Measurements from ENCODE around the gene ATPAF2. TPM values are rescaled to one million over a fixed set of nuclear protein-coding genes. Genes with fewer than 3 reads are reported as not detected.

ATPAF2 gene
- total RNA-seq, 1 experiment from 2014 or later = 40.5 TPM

GRCh38 chr17:17990282-17990681 is 48.7 kb downstream of the ATPAF2 start:
- peak overlapping the region; percentile 0; the same call in 1 of the 2 replicates for H3K4me3 ChIP-seq (ENCODE audit: low read length)
- peak overlapping the region; percentile 50 for H3K4me2 ChIP-seq (ENCODE audit: low read length)
- H3K36me3 ChIP-seq (ENCODE audit: low read depth, low read length) = no peaks in the 10 kb centered on the region
- peak overlapping the region; percentile 43 for H2AFZ ChIP-seq (ENCODE audit: low read length)
- no peak for TF ChIP-seq CTCF (conservative IDR thresholded peaks at IDR 0.05; ENCODE audit: low read depth, low read length)
- TF ChIP-seq EZH2 (IDR thresholded peaks at IDR 0.05; ENCODE audit: low read length, unreplicated experiment) = no peak
- no peak for TF ChIP-seq EZH2phosphoT487 (IDR thresholded peaks at IDR 0.05; ENCODE audit: borderline replicate concordance, low read length)
- no peaks in the 10 kb centered on the region for H3K27me3 ChIP-seq (ENCODE audit: low read length)
- intact Hi-C loops (cut with micrococcal nuclease) = loop anchor here (5.0 kb wide), 1 partner anchor 42 kb away; no protein-coding TSS in a partner anchor
- no TSS peak for BruUV-seq (replicated peaks)
- H3K9me3 ChIP-seq (ENCODE audit: low read length) = no peaks in the 10 kb centered on the region
- H3K27ac ChIP-seq (ENCODE audit: low read length) = peak overlapping the region; percentile 94
- H3F3A ChIP-seq (ENCODE audit: low read length, unreplicated experiment) = no peaks in the 10 kb centered on the region
- peak overlapping the region; percentile 65 for H3K9ac ChIP-seq (ENCODE audit: low read length)
- ChIA-PET POLR2A (ENCODE audit: unreplicated experiment) (interaction anchor here (0.7 kb wide), 1 partner anchor 10 kb away, joined by 6 read pairs; no protein-coding TSS in a partner anchor), CTCF (no interaction called here)
- ATAC-seq (peak; percentile 53), DNase-seq (peak; percentile 88)
- no peaks in the 10 kb centered on the region for H4K20me1 ChIP-seq (ENCODE audit: low read length)
- H3K9me2 ChIP-seq (replicated peaks; ENCODE audit: low read length) = no peaks in the 10 kb centered on the region
- no peaks in the 10 kb centered on the region for H3K79me2 ChIP-seq (ENCODE audit: low read length)
- peaks cover 23% of the 10 kb centered on the region for H3K4me1 ChIP-seq (ENCODE audit: insufficient read depth, low read length)

DNA sequence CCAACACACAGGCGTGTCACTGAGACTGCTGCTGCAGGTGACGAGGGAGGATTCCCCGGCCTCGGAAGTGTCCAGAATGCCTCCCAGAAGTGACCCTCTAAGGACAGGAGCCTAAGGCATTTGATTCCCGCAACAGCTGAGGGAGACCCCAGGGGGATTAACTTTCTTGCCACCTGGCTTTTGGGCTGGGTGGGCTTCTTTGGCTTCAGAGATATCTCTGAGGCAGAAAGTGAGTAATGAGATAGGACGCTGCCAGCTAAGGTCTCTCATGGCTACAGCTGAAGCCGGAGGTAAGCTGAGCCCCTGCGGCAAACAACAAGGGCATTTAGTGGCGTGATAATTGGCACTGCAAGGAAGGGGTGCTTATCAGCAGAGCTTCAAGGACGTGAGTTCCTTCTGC is 49.4 kb downstream of the ATPAF2 start:
- CTCF ChIA-PET = no interaction called here
- no peaks in the 10 kb centered on the region for H3F3A ChIP-seq (ENCODE audit: low read length, unreplicated experiment)
- POLR2A ChIA-PET (ENCODE audit: unreplicated experiment) = no interaction called here

More for the DNA sequence above, 49.4 kb downstream of the ATPAF2 start:
- Histone ChIP-seq H3K4me3 (ENCODE audit: low read length) (no peak overlapping the region), H2AFZ (ENCODE audit: low read length) (no peak overlapping the region), H3K36me3 (ENCODE audit: low read depth, low read length) (no peaks in the 10 kb centered on the region), H3K27me3 (ENCODE audit: low read length) (no peaks in the 10 kb centered on the region), H4K20me1 (ENCODE audit: low read length) (no peaks in the 10 kb centered on the region), H3K9me2 (replicated peaks; ENCODE audit: low read length) (no peaks in the 10 kb centered on the region), H3K4me2 (ENCODE audit: low read length) (peak overlapping the region; percentile 50), H3K9me3 (ENCODE audit: low read length) (no peaks in the 10 kb centered on the region), H3K27ac (ENCODE audit: low read length) (peak overlapping the region; percentile 94), H3K4me1 (ENCODE audit: insufficient read depth, low read length) (peaks cover 23% of the 10 kb centered on the region), H3K79me2 (ENCODE audit: low read length) (no peaks in the 10 kb centered on the region), H3K9ac (ENCODE audit: low read length) (no peak overlapping the region; the same call in 1 of the 2 replicates)
- BruUV-seq (replicated peaks) = no TSS peak
- TF ChIP-seq CTCF (conservative IDR thresholded peaks at IDR 0.05; ENCODE audit: low read depth, low read length) (no peak), EZH2 (IDR thresholded peaks at IDR 0.05; ENCODE audit: low read length, unreplicated experiment) (no peak), EZH2phosphoT487 (IDR thresholded peaks at IDR 0.05; ENCODE audit: borderline replicate concordance, low read length) (no peak)
- DNase-seq (no peak), ATAC-seq (no peak)
- intact Hi-C loops (cut with micrococcal nuclease) = loop anchor here (5.0 kb wide), 1 partner anchor 43 kb away; no protein-coding TSS in a partner anchor
